Activated naive CD4-positive, alpha-beta T cell treated with anti-CD3 and anti-CD28 coated beads for 36 hours (primary cell): ENCODE measurements around the gene DTWD1. TPM values are rescaled to one million over a fixed set of nuclear protein-coding genes. Genes with fewer than 3 reads are reported as not detected.
"Not testable (repeated sequence)": the region's sequence is repeated elsewhere in the genome, so short reads cannot be mapped to it uniquely, and the experiment has no call there.

ENCODE experiments used
- CTCF ChIA-PET: fragments of 350-600 bp; sonication (Branson Sonifier 250); formaldehyde crosslinking; loops from one replicate; lab custom pipeline; 2021; ENCODE audit warnings: antibody characterized with exemption; lab: Charles Lee
- DNase-seq: peaks from one replicate; pipeline ENCODE4 v3.0.0-alpha.2; 2020
- H3K27ac Mint-ChIP-seq: one replicate; pipeline ENCODE4 v1.8.0; 2021; ENCODE audit warnings: mild to moderate bottlenecking, mixed read lengths
- H3K27me3 Mint-ChIP-seq: one replicate; pipeline ENCODE4 v1.8.0; 2021; ENCODE audit warnings: low read depth, mixed read lengths
- H3K36me3 Mint-ChIP-seq: one replicate; pipeline ENCODE4 v1.8.0; 2021; ENCODE audit warnings: low read depth, mixed read lengths
- H3K4me1 Mint-ChIP-seq: one replicate; pipeline ENCODE4 v1.8.0; 2021; ENCODE audit warnings: low read depth, mixed read lengths
- H3K4me3 Mint-ChIP-seq: one replicate; pipeline ENCODE4 v1.8.0; 2021; ENCODE audit warnings: mild to moderate bottlenecking, moderate library complexity, mixed read lengths
- H3K9me3 Mint-ChIP-seq: one replicate; pipeline ENCODE4 v1.8.0; 2021; ENCODE audit warnings: mixed read lengths
- intact Hi-C: fragments of 100-400 bp; cut with micrococcal nuclease; formaldehyde crosslinking; loops from one replicate; pipeline ENCODE4 v1.15.1; 2023
- total RNA-seq, 2 experiments: library from RNA; stranded (reverse); gene quantifications; one replicate each; pipeline ENCODE4 v1.2.3, GENCODE V29; 2021

DTWD1 gene
- total RNA-seq, 2 experiments from 2014 or later: 18.5 to 19.4 TPM

GRCh38 chr15:49650676-49651075, 29.8 kb downstream of the DTWD1 start:
- intact Hi-C loops: no loop called here
- Mint-ChIP-seq H3K4me1 (no peaks in the 10 kb centered on the region), H3K9me3 (peaks cover 10% of the 10 kb centered on the region), H3K27ac (no peak overlapping the region), H3K4me3 (no peak overlapping the region), H3K27me3 (peaks cover 5% of the 10 kb centered on the region), H3K36me3 (no peaks in the 10 kb centered on the region)
- CTCF ChIA-PET: no interaction called here
- DNase-seq: no peak

DNA sequence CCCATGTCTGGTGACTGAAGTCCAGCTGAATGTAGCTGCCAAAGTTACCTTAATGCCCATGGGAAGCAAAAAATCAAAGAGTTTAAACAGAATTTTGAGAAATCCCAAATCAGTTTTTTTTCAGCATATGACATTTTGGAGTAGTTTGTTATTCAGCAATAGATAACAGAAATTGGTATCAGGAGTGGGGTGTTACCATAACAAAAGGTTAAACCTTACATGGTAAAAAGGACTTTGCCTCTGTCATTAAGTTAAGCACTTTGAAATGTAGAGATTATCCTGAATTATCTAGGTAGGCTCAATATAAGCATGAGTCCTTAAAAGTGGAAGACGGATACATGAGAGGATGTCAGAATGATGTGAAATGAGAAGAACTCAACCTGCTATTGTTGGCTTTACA, 32.1 kb downstream of the DTWD1 start:
- H3K27ac Mint-ChIP-seq: no peak overlapping the region
- H3K4me3 Mint-ChIP-seq: no peak overlapping the region
- peaks cover 8% of the 10 kb centered on the region for H3K27me3 Mint-ChIP-seq
- H3K36me3 Mint-ChIP-seq: no peaks in the 10 kb centered on the region
- intact Hi-C loops: no loop called here
- CTCF ChIA-PET: interaction anchor here (1.0 kb wide), 1 partner anchor 27 kb away, joined by 3 read pairs; no protein-coding TSS in a partner anchor
- no peak for DNase-seq
- peaks cover 10% of the 10 kb centered on the region for H3K9me3 Mint-ChIP-seq
- H3K4me1 Mint-ChIP-seq: no peaks in the 10 kb centered on the region

DNA sequence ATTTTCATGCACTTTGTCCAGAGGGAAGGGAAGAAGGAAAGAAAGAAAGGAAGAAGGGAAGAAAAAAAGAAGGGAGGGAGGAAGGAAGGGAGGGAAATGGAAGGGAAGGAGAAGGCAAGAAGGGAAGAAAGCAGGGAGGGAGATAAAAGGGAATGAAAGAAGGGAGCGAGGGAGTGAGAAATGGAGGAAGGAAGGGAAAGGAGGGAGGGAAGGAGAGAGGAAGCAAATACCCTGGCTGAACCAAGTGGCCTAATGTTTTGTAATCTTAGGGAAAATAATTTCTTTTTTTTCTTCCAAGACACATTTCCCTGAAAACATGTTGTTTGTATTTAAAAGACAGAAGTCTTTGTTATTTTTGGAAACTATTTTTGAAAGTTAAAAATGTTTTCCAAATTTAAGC, 35.9 kb downstream of the DTWD1 start:
- intact Hi-C loops: no loop called here
- no peaks in the 10 kb centered on the region for H3K36me3 Mint-ChIP-seq
- CTCF ChIA-PET: no interaction called here

DNA sequence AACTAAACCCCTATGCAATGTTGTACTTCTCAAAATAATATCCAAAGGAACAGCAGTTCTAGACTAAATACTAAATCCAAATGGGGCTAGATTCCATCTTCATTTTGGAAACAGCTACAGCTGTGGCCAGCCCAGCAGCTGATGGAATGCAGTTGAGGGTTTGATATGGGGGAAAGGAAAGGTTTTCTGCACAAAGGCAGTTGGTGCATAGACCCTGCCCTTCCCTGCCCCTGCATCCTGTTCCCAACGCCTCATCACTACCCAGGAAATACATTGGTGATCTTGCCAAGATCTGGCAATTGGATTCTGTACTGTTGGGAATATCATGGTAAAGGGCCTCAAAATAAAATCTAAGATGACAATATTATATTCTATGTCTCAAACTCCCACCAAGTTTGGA, 43.9 kb downstream of the DTWD1 start:
- no peak overlapping the region for H3K4me3 Mint-ChIP-seq
- peaks cover 7% of the 10 kb centered on the region for H3K27me3 Mint-ChIP-seq
- intact Hi-C loops: no loop called here
- no peaks in the 10 kb centered on the region for H3K4me1 Mint-ChIP-seq
- DNase-seq: no peak
- H3K36me3 Mint-ChIP-seq: no peaks in the 10 kb centered on the region
- CTCF ChIA-PET: interaction anchor here (0.6 kb wide), 1 partner anchor 397 kb away, joined by 3 read pairs; no protein-coding TSS in a partner anchor
- H3K27ac Mint-ChIP-seq: no peak overlapping the region
- no peaks in the 10 kb centered on the region for H3K9me3 Mint-ChIP-seq

More for the DNA sequence above, 35.9 kb downstream of the DTWD1 start:
- Mint-ChIP-seq H3K4me1 (no peaks in the 10 kb centered on the region), H3K27ac (no peak overlapping the region), H3K4me3 (no peak overlapping the region), H3K9me3 (peaks cover 12% of the 10 kb centered on the region), H3K27me3 (peaks cover 15% of the 10 kb centered on the region)
- no peak for DNase-seq

GRCh38 chr15:49666486-49666885, 45.6 kb downstream of the DTWD1 start:
- H3K9me3 Mint-ChIP-seq, H3K36me3 Mint-ChIP-seq, H3K27me3 Mint-ChIP-seq: not testable (repeated sequence)

DNA sequence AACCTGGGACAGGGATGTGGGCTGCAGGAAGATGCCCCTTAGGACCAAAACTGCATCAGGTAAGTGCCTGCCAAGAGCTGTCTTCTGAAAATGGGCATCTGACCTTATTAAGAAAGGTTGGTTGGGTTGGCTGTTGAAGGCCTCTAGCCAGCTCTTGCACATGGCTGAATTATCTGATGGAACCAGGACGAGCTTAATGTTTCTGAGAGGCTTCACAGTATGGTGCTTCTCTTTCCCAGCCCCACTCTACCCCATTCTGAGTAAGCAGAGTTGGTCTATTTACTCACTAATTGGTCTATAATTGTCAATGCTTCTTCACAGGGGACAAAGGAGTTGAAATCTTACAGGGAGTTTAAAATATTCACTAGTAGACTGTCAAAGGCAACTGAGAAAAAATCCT, 48.4 kb downstream of the DTWD1 start:
- no peaks in the 10 kb centered on the region for H3K36me3 Mint-ChIP-seq
- H3K4me1 Mint-ChIP-seq: no peaks in the 10 kb centered on the region
- DNase-seq: no peak
- H3K4me3 Mint-ChIP-seq: no peak overlapping the region
- H3K27ac Mint-ChIP-seq: no peak overlapping the region
- no peaks in the 10 kb centered on the region for H3K27me3 Mint-ChIP-seq
- CTCF ChIA-PET: interaction anchor here (0.6 kb wide), 1 partner anchor 27 kb away, joined by 3 read pairs; no protein-coding TSS in a partner anchor
- H3K9me3 Mint-ChIP-seq: no peaks in the 10 kb centered on the region
- intact Hi-C loops: no loop called here

More at GRCh38 chr15:49666486-49666885, 45.6 kb downstream of the DTWD1 start:
- CTCF ChIA-PET, H3K4me1 Mint-ChIP-seq, H3K4me3 Mint-ChIP-seq, DNase-seq, H3K27ac Mint-ChIP-seq, intact Hi-C loops: not testable (repeated sequence)

GRCh38 chr15:49673861-49674260, 53.0 kb downstream of the DTWD1 start:
- H3K27ac Mint-ChIP-seq: no peak overlapping the region
- CTCF ChIA-PET: interaction anchor here (0.6 kb wide), 1 partner anchor 91 kb away, joined by 3 read pairs; no protein-coding TSS in a partner anchor
- intact Hi-C loops: no loop called here
- H3K36me3 Mint-ChIP-seq: no peaks in the 10 kb centered on the region
- H3K4me3 Mint-ChIP-seq: no peak overlapping the region
- no peak for DNase-seq
- no peaks in the 10 kb centered on the region for H3K4me1 Mint-ChIP-seq
- no peaks in the 10 kb centered on the region for H3K9me3 Mint-ChIP-seq
- peaks cover 6% of the 10 kb centered on the region for H3K27me3 Mint-ChIP-seq

- no peaks in the 10 kb centered on the region for H3K4me1 Mint-ChIP-seq
- CTCF ChIA-PET: no interaction called here
- no peak overlapping the region for H3K4me3 Mint-ChIP-seq
- no peaks in the 10 kb centered on the region for H3K9me3 Mint-ChIP-seq
- H3K27me3 Mint-ChIP-seq: peaks cover 7% of the 10 kb centered on the region
- DNase-seq: no peak
- no peaks in the 10 kb centered on the region for H3K36me3 Mint-ChIP-seq
- intact Hi-C loops: no loop called here
- no peak overlapping the region for H3K27ac Mint-ChIP-seq
These were observed 53.5 kb downstream of the DTWD1 start for GRCh38 chr15:49674370-49674769.

DNA sequence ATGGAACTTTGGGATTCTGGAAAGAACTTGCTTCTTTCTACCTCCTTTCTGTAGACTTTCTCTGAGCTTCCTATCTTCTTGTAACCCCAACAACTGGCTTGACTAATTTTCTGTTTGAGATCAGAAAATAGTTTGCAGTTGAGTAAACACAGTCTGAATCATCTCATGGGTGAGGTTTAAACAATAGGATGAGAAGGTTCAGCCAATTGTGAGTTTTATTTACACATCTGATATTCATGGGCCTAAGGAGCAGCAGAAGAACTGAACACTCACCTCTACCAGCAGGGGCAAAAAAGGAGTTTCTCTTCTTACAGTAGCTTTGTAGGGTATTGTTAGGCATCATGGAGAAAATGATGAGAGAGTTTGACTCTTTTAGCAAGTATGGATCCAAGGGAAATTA, 54.2 kb downstream of the DTWD1 start:
- H3K27me3 Mint-ChIP-seq: peaks cover 8% of the 10 kb centered on the region
- no peaks in the 10 kb centered on the region for H3K4me1 Mint-ChIP-seq
- no peak overlapping the region for H3K4me3 Mint-ChIP-seq
- no peak overlapping the region for H3K27ac Mint-ChIP-seq
- no peaks in the 10 kb centered on the region for H3K9me3 Mint-ChIP-seq
- no peak for DNase-seq
- CTCF ChIA-PET: no interaction called here
- H3K36me3 Mint-ChIP-seq: no peaks in the 10 kb centered on the region
- intact Hi-C loops: no loop called here

DNA sequence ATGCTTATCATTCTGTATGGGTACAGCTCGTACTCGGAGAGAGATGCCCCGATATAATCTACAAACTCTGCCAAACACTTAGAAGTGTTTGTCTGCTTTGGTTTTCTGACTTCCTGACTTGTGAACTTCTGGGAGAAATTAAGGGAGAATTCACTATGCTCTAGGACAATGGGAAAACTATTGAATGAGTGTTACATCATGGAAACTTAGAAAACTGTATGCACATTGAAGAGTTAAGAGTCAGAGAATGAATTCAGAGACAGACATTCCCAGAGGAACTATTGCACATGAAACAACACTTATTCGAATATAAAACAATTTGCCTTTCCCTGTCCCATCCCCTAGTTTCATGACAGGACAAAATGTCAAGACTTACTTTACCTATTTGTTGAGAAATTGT, 57.8 kb downstream of the DTWD1 start:
- Mint-ChIP-seq H3K36me3 (no peaks in the 10 kb centered on the region), H3K4me3 (no peak overlapping the region), H3K4me1 (no peaks in the 10 kb centered on the region), H3K27me3 (peaks cover 13% of the 10 kb centered on the region), H3K27ac (no peak overlapping the region), H3K9me3 (no peaks in the 10 kb centered on the region)
- CTCF ChIA-PET: no interaction called here
- no peak for DNase-seq
- intact Hi-C loops: no loop called here

GRCh38 chr15:49686599-49686998, 65.8 kb downstream of the DTWD1 start:
- no peaks in the 10 kb centered on the region for H3K9me3 Mint-ChIP-seq
- no peak for DNase-seq
- no peaks in the 10 kb centered on the region for H3K36me3 Mint-ChIP-seq
- intact Hi-C loops: no loop called here
- peaks cover 4% of the 10 kb centered on the region for H3K27me3 Mint-ChIP-seq
- CTCF ChIA-PET: no interaction called here
- H3K4me3 Mint-ChIP-seq: no peak overlapping the region
- H3K4me1 Mint-ChIP-seq: no peaks in the 10 kb centered on the region
- H3K27ac Mint-ChIP-seq: no peak overlapping the region

DNA sequence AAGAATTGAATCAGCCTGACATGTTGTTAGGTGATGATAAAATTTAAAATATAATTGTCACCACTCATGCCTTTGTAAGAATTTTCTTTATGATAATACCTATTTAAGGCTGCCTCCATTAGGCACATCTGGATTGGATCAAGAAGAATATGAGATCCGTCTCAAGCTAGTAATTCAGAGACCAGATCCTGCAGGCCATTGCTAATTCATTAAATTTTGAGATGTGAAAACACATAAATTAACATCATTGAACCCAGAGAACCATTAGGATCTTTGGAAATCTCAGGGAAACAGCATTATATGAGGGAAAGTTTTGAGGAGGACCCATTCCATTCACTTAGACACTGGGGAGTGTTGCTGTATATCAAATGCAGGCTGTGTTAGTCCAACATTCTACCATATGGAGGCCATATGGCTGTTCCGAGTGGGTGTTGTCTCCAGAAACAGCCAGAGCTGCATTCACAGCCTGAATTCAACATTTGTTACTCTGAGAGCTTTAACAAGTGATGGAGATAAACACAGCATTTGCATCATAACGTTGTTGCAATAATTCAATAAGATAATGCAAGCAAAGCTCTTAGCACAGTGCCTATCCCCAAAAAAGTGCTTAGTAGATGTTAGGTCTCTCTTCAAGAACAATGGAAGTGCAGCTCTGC, 67.4 kb downstream of the DTWD1 start:
- Mint-ChIP-seq H3K9me3 (no peaks in the 10 kb centered on the region), H3K4me1 (no peaks in the 10 kb centered on the region), H3K27me3 (peaks cover 7% of the 10 kb centered on the region), H3K27ac (no peak overlapping the region), H3K36me3 (no peaks in the 10 kb centered on the region), H3K4me3 (no peak overlapping the region)
- intact Hi-C loops: no loop called here
- DNase-seq: no peak
- CTCF ChIA-PET: no interaction called here

DNA sequence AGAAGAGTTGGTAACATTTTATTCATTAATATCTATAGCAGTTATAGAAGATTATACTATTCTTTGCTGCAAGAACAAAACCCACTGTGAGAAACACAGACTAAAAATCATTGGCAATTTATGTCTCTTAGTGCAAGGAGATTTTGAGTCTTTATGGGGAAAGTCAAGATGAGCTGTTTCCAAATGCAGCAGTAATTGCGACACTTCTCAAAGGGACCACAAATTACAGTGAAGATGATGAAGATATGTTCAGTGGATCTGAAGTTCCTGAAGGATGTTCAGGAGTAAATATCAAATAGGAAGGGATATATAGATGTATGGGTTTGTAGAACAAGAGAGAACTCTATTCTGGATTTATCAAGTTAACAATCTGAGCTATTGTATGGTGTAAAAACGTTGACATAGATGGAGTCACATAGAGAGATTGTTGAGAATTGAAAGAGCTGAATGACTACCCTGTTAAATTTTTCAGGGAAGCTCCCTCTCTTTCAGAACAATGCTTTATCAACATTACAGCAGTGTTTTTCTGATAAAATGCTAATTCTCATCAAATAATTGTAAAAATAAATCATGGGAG, 71.8 kb downstream of the DTWD1 start:
- H3K27me3 Mint-ChIP-seq: peaks cover 7% of the 10 kb centered on the region
- intact Hi-C loops: no loop called here
- H3K4me3 Mint-ChIP-seq: no peak overlapping the region
- DNase-seq: no peak
- no peaks in the 10 kb centered on the region for H3K9me3 Mint-ChIP-seq
- H3K36me3 Mint-ChIP-seq: no peaks in the 10 kb centered on the region
- CTCF ChIA-PET: interaction anchor here (0.5 to 0.6 kb wide), 2 partner anchors 16 to 684 kb away, joined by 3 read pairs; no protein-coding TSS in a partner anchor
- H3K27ac Mint-ChIP-seq: no peak overlapping the region
- no peaks in the 10 kb centered on the region for H3K4me1 Mint-ChIP-seq
